GM21390 (cell line): ENCODE results near the gene STKLD1.
A peak's percentile ranks its signal among the peaks of the same experiment; 100 is the strongest.

ENCODE experiments used
- ATAC-seq: cut with Tn5 transposase; IDR thresholded peaks from one replicate; pipeline ENCODE4 v1.9.1; 2021; ENCODE audit not compliant: unreplicated experiment

The STKLD1 gene

GRCh38 chr9:133344979-133345378 lies 31.2 kb upstream of the STKLD1 start:
- ATAC-seq: no peak

- ATAC-seq: no peak
Observed at GRCh38 chr9:133345596-133345995, 30.6 kb upstream of the STKLD1 start.

- ATAC-seq: no peak
Observed at GRCh38 chr9:133346021-133346785, 30.0 kb upstream of the STKLD1 start.

DNA sequence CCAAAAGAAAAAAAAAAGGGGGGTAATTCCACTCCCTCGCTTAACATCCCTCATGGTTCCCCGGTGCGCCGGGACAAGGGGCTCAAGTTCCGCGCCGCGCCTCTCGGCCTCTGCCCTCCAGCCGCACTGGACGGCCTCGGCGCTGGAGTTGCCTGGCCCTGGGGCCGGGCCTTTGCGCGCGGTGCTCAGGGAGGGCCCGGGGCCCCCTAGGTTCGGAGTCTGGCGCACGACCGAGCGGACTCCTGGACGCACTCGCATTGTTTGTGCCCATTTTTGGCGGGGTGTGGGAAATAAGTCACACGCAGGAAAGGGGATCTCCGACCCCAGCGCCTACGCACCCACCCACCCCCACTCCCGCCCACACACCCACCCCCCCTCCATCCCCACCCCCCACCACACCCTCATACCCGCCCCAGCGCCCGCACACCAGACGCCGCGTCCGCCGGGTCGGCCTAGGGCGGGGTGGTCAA lies 28.6 kb upstream of the STKLD1 start:
- peak; percentile 40 for ATAC-seq

DNA sequence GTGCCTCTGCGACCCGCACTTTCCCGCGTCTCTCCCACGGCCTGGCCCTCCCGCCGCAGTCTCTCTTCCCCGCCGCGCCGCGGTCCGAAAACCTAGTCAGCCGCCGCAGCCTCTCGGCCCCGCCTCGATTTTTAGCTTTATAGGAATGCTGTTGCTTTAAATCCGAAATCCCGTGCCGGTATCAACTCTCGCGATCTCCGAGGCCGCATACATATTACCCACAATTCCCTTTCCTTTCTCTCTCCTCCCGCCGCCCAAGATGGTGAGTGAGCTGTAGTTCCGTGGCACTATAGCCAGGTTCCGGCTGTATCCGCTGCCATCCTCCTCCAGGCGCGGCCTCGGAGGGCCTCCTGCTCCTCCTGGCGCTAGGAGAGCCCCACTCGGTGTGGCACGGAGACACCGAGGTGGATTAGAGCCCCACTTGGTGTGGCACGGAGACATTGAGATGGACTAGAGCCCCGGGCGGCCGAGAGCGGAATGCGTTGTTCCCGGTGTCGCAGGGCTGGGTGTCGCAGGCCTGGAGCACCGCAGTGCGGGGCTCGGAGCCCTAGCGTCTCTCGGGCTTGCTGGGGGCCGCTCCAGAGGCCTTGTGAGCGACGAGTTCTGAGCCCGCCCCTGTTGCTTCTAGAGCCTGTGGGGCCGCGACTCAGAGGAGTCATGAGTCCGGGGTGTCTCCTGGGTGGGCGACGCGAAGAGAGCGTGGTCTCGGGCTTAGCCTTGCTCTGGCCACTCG lies 28.0 kb upstream of the STKLD1 start, which contains the start of the genes MED22 and RPL7A:
Gene MED22 (minus strand): TSS at position 147 of the 733 bp plus-strand sequence. CDS start 1,469 bp downstream, outside the sequence.
Gene RPL7A (plus strand): TSS at position 234 of the 733 bp plus-strand sequence. CDS start 26 bp downstream, at position 260.
- peak; percentile 69 for ATAC-seq

DNA sequence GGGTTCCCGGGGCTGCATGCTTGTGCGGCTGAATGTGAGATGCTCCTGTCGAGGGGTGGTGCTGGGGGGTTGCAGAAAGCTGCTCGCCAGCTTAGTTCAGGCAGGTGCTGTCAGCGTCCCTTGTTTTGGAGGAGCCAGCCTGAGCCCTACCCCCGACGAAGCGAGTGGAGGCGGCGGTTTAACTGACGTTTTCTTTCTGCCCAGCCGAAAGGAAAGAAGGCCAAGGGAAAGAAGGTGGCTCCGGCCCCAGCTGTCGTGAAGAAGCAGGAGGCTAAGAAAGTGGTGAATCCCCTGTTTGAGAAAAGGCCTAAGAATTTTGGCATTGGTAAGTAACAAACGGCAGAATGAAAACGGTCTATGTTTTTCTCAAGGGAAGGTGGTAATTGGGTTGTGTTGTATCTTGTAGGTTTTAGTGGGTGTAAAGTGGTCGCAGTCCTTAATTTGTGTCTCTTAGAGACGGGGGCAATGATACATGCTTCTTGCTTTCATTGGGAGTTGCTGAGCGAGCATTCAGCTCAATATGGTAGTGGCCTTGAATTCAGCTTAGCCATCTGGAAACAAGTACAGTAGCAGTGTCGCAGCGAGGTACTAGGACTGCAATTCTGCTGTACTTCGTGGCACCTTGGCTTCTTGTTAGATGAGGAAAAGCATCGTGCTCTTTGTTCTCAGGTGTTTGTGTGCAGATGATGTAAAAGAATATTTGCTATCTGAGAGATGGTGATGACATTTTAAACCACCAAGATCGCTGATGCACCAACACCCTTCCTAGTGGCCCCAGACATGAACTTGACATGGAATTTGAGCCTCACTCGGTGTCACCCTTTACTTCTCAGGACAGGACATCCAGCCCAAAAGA lies 27.2 kb upstream of the STKLD1 start:
- no peak for ATAC-seq

GRCh38 chr9:133349965-133350616 lies 26.1 kb upstream of the STKLD1 start:
- ATAC-seq: no peak

DNA sequence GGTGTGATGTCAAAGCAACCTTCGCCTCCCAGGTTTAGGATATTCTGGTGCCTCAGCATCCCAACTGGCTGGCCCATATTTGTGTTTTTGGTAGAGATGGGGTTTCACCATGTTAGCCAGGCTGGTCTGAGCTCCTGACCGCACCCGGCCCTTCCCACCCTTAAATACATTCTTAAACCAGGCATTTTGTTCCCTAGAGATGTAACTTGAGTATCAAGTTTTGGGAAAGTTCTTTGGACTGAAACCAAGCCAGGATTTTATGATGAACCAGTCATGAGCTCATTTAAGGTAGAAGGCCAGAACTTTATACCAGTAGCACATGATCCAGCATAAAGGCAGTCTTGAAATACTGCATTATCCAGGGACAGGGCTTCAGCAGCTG lies 24.6 kb upstream of the STKLD1 start:
- ATAC-seq: no peak

GRCh38 chr9:133351908-133352634 lies 24.1 kb upstream of the STKLD1 start:
- ATAC-seq: no peak

GRCh38 chr9:133352635-133353340 lies 23.4 kb upstream of the STKLD1 start:
- ATAC-seq: no peak

DNA sequence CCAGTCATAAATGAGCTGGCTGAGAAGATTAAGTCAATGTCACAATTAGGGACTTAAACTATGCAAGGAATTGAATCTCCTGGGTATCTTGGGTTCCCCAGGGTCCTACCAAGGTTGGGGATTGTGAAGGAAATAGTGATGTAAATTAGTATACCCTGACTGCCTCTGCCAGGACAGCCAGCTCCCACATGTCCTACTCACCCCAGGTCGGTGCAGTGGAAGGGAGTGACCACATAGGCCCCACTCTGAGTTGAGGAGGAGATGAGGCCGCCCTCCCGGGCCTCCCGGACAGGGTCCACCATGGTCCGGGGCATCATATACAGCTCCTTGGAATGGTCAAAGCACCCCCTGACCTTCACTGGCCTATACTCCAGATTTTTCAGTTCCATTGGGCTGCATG lies 22.6 kb upstream of the STKLD1 start:
- no peak for ATAC-seq

DNA sequence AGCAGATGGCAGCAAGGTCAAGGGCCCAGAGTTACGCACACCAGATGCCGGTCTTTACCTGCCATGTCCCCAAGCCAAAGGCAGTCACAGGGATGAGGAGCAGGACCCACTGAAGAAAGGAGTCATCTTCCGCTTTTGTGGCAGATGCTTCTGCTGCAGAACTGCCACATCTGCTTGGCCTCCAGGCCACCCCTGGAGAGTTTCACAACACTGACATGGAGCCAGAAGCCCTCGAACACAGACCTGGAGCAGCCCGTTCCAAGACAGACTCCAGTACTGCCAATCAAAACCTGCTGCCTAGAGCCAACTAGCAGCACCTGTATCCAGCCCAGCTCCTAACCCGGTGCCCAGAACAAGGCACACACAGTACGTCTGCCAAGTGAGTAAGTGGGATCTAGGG lies 21.4 kb upstream of the STKLD1 start:
- ATAC-seq: no peak

DNA sequence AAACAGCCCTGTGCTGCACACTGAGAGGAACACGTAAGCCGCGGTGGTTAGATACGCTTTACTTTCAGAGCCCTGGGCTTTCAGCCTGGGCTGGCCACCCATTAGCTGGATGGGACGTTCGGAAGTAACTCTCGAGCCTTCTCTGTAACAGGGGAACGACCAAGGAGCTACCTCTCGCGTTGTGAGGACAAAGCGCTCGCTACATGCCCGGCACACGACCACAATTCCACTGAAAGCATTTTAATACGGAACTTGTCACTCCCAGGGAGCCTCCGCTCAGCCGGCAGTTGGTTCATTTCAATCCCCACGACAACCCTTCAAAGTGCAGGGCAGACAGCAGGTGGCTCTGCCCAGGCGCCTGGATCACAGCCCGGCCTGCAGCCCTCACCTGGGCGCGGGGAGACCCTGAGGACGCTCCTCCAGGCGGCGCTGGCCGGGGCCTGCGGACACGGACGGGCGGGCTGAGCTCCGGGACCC lies 20.2 kb upstream of the STKLD1 start:
- peak; percentile 39 for ATAC-seq

DNA sequence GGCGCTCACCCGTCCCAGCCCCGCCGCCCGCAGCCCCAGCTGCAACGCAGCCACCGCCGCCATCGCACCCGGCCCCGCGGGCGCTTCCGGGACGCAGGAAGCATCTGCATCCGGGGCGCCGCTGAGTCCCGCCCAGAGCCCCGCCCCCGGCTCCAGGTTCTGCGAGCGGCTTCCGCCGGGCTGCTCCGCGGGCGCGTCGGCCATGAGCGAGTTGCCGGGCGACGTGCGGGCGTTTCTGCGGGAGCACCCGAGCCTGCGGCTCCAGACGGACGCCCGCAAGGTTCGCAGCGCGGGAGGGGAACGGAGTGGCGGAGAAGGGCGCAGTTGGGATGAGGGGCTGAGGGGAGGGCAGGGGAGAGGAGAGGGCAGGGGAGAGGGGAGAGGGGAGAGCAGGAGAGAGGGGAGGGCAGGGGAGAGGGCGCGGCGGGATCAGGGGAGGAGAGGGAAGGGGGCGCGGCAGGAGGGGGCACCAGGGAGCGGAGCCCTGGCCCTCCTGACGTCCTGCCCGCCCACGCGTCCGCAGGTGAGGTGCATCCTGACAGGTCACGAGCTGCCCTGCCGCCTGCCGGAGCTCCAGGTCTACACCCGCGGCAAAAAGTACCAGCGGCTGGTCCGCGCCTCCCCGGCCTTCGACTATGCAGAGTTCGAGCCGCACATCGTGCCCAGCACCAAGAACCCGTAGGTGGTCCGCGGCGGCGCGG lies 19.6 kb upstream of the STKLD1 start, which contains the start of the genes SURF1 and SURF2:
Gene SURF1 (minus strand): TSS at position 97 of the 701 bp plus-strand sequence. CDS start 34 bp downstream, at position 63.
Gene SURF2 (plus strand): TSS at position 160 of the 701 bp plus-strand sequence. CDS start 43 bp downstream, at position 203.
- ATAC-seq: peak; percentile 68

GRCh38 chr9:133357656-133358055 lies 18.5 kb upstream of the STKLD1 start:
- ATAC-seq: no peak

- no peak for ATAC-seq
Observed at GRCh38 chr9:133359399-133360175, 16.6 kb upstream of the STKLD1 start.
